GM21390 (cell line): Measurements from ENCODE around the gene HLA-DOA.

Source experiments
- ATAC-seq: cut with Tn5 transposase; IDR thresholded peaks from one replicate; pipeline ENCODE4 v1.9.1; 2021; ENCODE audit not compliant: unreplicated experiment

The HLA-DOA gene

DNA sequence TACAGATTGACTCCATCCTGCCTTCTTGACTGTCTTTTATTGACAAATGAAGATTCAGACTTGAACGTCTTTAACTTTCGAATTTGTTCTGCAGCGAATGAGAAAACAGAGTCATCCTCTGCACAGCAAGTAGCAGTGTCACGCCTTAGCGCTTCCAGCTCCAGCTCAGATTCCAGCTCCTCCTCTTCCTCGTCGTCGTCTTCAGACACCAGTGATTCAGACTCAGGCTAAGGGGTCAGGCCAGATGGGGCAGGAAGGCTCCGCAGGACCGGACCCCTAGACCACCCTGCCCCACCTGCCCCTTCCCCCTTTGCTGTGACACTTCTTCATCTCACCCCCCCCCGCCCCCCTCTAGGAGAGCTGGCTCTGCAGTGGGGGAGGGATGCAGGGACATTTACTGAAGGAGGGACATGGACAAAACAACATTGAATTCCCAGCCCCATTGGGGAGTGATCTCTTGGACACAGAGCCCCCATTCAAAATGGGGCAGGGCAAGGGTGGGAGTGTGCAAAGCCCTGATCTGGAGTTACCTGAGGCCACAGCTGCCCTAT is 28.8 kb downstream of the HLA-DOA start:
- ATAC-seq = no peak

- ATAC-seq = no peak
Measured at GRCh38 chr6:32979720-32980487, 29.5 kb downstream of the HLA-DOA start.

GRCh38 chr6:32977953-32978324 is 31.5 kb downstream of the HLA-DOA start:
- ATAC-seq = no peak

GRCh38 chr6:32977272-32977952 is 32.0 kb downstream of the HLA-DOA start:
- ATAC-seq = no peak

DNA sequence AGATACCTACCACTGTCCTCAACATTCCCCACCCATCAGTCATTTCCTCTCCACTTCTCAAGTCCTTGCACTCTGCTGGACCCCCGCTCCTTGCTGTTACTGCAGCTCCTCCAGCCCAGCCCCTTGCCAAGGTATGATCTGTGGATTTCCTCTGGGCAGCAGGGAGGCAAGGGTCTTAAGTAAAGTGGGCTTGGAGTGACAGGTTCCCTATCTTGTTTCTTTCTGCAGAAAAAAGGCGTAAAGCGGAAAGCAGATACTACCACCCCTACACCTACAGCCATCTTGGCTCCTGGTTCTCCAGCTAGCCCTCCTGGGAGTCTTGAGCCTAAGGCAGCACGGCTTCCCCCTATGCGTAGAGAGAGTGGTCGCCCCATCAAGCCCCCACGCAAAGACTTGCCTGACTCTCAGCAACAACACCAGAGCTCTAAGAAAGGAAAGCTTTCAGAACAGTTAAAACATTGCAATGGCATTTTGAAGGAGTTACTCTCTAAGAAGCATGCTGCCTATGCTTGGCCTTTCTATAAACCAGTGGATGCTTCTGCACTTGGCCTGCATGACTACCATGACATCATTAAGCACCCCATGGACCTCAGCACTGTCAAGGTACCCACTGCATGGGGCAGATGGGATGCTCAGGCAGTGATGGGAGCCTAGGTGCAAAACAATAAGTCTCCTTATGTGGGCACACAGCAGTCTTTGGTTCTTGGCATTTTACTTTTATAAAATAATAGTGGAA is 32.9 kb downstream of the HLA-DOA start:
- no peak for ATAC-seq

GRCh38 chr6:32975886-32976285 is 33.5 kb downstream of the HLA-DOA start:
- no peak for ATAC-seq

DNA sequence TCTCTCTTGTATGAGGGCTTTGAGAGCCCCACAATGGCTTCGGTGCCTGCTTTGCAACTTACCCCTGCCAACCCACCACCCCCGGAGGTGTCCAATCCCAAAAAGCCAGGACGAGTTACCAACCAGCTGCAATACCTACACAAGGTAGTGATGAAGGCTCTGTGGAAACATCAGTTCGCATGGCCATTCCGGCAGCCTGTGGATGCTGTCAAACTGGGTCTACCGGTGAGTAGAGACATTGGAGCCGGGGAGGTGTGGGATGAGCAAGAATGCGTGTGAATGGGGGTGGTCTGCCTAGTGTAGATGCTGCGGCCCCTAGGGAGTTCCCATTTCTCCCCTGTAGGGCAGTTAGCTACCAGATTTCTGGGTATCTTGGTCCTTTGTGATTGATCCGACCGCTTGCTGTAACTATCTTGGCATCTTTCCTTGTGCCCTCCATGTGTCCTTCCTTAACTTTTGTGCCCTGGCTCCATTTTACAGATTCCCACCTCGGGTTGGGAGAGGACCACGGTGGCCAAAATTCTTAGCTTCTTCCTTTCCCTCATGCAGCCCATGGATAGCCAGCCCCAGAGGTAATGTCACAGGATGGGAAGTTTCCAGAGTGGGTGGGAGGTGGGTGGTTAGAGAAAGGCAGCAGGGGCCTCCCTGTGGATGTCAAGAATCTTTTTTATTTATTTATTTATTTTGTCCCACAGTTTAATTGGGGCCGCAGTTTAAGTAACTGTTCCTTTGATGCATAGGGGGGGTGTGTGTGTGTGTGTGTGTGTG is 34.7 kb downstream of the HLA-DOA start:
- no peak for ATAC-seq

- no peak for ATAC-seq
Measured at GRCh38 chr6:32974016-32974333, 35.4 kb downstream of the HLA-DOA start.

GRCh38 chr6:32973144-32974015 is 36.0 kb downstream of the HLA-DOA start:
- no peak for ATAC-seq

DNA sequence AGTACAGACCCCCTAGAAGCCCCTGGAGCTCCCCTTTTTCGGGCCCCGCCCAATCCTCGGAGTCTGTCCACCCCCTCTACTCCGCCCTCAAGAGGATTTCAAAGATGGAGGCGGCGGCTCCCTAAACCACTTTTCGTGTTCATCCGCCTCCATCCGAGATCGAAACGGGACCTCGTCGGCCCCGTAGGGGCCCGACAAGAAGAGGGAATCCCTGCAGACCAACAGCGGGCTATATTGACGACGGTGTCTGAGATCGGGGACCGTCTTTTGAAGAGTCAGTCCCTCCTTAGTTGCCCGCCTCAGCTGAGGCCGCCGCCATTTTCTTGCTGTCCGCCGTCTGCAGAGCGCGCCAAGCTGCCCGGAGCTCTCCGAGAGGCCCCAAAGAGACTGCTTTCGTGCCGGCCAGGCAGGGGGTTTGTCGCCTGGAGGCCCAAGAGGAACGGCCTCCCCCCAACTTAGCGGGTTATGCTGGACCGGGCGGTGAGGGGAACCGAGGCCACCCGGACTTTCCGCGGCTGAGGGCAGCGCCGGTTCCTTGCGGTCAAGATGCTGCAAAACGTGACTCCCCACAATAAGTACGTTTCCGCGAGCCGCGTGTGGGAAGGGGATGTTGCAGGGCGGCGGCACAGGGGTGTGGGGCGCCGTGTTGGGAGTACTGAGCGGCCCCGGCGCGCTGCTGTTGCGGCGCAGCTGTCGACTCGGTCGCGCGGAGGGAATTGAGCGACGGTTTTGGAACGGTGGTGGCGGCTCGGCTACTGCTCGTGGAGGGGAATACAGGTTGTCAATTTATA is 36.8 kb downstream of the HLA-DOA start:
- ATAC-seq = no peak

DNA sequence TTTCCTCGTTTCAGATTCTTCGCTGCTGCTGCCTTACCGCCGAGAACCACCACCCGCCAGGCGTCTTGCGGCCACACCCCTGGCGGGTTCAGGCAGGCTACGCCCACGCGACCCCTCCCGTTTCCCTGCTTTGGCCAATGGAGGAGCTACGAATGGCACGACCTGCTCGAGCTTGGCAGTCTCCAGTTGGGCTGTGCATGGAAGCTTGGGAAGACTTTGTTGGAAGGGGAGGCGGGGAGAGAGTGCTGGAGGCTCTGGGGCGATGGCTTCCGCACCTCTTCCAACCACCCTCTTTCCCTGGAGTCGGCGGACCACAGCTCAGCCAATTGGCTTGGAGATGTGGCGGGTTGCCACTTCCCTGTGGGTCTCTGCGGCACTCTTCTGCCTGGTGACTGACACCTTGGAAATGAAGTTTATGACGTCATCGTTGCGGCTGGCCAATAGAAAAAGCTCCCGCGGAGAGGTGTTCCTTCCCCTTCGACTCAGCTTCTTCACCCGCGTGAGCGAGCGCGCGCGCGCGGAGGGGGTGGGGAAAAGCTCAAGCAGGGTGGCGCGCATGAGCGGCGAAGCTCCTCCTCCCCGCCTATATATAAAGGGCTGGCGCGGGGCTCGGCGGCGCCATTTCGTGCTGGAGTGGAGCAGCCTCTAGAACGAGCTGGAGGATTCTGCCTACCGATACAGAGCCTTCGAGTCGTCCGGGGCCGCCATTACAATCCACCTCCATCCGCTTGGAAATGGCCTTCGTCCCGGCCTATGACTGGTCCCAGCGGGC is 37.6 kb downstream of the HLA-DOA start:
- peak; percentile 49 for ATAC-seq

DNA sequence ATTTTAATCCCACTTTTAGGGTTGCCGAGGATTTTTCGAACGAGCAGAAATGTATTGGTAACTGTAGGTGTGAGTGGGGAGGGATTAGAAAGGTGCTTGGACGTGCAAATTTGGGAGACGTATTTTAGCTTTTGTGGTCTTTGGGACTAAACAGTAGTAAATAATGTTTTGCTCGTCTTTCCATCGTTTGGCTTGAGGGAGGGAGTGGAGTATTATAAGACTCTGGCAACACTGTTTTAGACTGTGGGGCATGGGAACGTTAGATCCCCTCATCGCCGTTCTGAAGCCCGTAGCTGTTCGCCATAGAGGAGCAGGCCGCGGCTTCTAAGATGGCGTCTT is 38.2 kb downstream of the HLA-DOA start:
- ATAC-seq = no peak

DNA sequence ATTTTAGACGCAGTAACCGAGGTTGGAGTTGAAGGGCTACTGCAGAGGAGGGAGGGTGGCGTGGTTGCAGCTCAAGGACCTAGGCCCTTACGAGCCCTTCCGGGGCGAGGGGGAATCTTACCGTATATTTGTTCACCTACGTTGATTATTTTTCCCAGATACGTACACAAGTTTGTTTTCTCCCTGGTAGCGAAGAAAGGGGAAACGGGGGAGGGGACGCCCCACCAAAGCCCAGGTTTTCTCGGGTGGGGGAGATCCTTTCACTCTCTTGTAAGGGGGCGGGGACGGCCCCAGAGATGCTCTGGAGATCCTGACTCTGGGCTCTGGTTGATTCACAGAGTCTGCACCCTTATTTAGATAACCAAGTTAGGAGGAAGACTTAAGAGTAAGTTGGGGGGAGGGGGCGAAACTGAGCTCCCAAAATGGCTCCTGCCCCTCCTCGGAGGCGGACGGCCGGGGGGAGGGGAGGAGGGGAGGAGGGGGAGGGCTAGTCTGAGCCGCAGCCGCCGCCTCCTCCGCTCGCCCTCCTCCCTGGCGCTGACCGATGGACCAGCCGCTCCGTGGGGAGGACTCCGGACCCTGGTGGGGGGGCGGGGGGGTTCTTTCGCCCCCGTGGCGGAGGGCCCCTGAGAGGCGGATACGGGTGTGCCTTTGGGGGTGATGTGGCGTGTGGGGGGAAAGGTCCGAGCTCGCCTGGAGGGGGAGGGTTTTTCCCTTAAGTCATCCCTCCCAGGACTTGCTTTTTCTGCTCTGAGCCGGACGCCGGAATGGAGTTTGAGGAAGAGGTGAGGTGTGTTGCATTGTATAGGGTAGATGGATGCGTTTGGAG is 38.8 kb downstream of the HLA-DOA start:
- no peak for ATAC-seq

DNA sequence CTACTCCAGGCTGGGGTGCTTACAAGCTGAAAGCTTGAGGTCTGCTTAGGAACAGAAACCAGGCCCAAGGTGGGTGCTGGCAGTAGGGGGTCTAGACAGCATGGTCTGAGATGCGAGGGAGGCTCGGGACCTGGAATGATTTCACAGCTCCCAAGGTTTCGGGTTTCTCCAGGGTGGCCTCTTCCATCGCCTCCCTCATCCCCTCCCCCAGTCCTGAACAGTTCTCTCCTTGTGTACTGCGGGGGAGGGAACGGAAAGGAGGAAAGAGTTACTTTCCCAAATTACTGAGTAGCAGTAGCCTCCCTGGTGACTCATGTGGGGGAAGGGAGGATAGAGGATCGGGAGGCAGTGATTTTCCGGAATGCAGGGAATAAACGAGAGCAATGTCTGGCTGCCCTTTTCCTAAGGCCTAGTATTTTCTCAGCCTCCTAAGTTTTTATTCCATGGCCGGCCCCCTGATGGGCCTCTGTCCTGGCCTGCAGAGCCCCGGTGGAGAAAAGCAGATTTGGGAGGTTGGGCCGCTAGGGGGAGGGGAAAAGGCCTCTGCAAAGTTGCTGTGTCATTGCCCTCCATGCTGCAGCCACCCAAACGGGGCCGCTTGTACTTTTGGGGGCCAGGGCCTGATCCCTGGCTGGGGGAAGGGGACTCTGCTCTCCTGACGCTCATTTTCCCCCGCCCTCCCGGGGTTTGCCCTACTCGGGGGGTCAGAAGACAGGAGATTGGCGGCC is 39.5 kb downstream of the HLA-DOA start:
- no peak for ATAC-seq

- no peak for ATAC-seq
Measured at GRCh38 chr6:32968867-32969684, 40.3 kb downstream of the HLA-DOA start.

GRCh38 chr6:32968093-32968866 is 41.1 kb downstream of the HLA-DOA start, which contains the start of gene BRD2:
TSS of gene BRD2 (plus strand) at chr6:32968594. CDS start at chr6:32972899, 4,305 bp downstream.
- ATAC-seq = peak; percentile 24
